ENCODE data around the gene NIPSNAP2.

The NIPSNAP2 gene

DNA sequence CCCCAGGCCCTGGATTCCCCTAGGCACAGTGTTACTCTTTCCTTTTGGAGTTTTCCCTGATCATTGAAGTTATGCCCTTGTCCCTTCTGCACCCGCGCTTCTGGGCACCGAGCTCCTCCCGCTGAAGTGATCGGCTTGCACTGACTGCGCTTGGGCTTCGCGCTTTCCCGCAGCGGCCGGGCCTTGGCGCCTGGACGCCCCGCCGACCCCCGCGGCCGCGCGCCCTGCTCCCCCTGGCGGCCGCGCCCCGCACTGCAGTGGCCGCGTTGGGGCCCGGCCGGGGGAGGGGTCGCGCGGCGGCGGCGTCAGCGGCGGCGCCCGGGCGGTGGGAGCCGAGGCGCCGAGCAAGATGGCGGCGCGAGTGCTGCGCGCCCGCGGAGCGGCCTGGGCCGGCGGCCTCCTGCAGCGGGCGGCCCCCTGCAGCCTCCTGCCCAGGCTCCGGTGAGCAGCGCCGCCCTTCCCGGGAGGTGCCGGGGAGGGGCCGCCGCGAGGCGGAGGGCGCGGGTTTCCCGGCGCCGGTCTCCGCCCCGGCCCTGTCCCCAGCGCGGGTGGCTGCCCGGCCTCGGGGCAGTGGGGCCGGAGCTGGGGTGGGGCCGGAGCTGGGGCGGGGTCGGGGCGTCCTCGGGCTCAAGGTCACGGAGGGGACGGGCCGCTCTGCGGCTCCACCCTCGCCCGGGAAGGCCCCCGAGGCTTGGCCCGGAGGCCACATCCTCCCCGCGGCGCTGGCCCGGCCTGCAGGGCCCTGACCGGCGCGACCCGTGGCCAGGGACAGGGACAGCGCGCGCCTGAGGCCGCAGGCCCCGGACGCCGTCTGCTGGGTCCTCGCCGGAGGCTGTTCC, at the start of gene NIPSNAP2:
TSS of gene NIPSNAP2 (plus strand) at position 325 of the 839 bp plus-strand sequence. CDS start at position 350, 25 bp downstream.
- TF ChIP-seq, protein P1, sequence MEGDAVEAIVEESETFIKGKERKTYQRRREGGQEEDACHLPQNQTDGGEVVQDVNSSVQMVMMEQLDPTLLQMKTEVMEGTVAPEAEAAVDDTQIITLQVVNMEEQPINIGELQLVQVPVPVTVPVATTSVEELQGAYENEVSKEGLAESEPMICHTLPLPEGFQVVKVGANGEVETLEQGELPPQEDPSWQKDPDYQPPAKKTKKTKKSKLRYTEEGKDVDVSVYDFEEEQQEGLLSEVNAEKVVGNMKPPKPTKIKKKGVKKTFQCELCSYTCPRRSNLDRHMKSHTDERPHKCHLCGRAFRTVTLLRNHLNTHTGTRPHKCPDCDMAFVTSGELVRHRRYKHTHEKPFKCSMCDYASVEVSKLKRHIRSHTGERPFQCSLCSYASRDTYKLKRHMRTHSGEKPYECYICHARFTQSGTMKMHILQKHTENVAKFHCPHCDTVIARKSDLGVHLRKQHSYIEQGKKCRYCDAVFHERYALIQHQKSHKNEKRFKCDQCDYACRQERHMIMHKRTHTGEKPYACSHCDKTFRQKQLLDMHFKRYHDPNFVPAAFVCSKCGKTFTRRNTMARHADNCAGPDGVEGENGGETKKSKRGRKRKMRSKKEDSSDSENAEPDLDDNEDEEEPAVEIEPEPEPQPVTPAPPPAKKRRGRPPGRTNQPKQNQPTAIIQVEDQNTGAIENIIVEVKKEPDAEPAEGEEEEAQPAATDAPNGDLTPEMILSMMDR (conservative IDR thresholded peaks at IDR 0.05; ENCODE audit: control insufficient read depth, insufficient read depth, low read depth, low read length): no peak
- DNase-seq (ENCODE audit: low read depth): peak; percentile 44
- H3K4me3 ChIP-seq (ENCODE audit: control insufficient read depth, low read depth, low read length): peak within 1 kb of the TSS; percentile 61

DNA sequence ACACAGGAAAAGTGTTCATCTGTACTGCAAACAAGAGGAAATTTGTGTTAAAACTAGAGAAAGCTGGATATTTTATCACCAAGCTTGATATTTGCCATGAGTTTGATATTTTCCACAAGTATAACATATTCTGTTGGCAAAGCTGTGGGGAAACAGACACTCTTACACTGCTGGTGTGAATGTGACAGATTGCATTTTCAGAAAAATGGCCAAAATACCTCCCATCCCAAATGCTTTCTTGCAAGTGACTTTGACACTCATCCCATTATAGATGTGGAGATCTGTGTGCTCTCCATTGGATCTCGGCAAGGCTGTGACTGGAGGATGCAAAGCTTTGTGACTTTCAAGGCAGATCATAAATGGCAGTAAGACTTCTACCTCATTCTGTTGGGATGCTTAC, 46.6 kb upstream of the NIPSNAP2 start:
- DNase-seq (ENCODE audit: low read depth): no peak
- TF ChIP-seq, protein P1 (conservative IDR thresholded peaks at IDR 0.05; ENCODE audit: control insufficient read depth, insufficient read depth, low read depth, low read length): no peak
- H3K4me3 ChIP-seq (ENCODE audit: control insufficient read depth, low read depth, low read length): no peak overlapping the region

DNA sequence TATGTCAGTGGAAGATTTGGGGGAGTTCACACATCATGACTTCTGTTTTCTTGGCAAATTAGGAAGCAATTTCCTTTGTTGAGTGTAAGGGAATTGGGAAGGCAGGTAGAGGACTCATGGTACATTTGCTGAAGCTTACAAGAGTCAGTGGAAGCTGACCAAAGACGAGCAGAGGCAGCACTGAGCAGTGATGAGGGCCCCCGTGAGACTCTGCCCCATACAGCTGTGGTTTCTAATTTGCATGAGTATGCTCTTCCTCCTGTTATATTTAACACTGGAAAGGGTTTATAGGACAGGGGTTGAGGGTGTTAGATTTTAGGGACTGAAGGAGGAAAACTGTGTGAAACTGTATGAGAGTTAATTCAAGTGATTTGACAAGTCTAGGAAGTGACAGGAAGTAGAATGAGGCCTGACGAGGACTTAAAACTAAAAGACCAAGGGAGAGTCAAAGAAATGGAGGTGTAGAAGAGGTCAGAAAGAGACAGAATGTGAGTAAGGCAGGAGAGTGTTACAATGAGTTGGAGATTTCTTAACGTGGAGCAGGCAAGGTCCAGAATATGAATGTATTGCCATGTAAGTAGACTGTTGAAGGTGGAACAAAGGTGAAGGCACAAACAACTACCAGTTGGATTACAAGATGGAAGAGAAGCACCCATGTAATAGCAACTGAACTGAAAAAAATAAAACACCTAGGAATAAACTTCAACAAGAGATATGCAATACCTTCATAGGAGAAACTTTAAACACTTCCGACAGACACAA, 36.2 kb upstream of the NIPSNAP2 start:
- H3K4me3 ChIP-seq (ENCODE audit: control insufficient read depth, low read depth, low read length): no peak overlapping the region
- TF ChIP-seq, protein P1 (conservative IDR thresholded peaks at IDR 0.05; ENCODE audit: control insufficient read depth, insufficient read depth, low read depth, low read length): no peak
- DNase-seq (ENCODE audit: low read depth): no peak

DNA sequence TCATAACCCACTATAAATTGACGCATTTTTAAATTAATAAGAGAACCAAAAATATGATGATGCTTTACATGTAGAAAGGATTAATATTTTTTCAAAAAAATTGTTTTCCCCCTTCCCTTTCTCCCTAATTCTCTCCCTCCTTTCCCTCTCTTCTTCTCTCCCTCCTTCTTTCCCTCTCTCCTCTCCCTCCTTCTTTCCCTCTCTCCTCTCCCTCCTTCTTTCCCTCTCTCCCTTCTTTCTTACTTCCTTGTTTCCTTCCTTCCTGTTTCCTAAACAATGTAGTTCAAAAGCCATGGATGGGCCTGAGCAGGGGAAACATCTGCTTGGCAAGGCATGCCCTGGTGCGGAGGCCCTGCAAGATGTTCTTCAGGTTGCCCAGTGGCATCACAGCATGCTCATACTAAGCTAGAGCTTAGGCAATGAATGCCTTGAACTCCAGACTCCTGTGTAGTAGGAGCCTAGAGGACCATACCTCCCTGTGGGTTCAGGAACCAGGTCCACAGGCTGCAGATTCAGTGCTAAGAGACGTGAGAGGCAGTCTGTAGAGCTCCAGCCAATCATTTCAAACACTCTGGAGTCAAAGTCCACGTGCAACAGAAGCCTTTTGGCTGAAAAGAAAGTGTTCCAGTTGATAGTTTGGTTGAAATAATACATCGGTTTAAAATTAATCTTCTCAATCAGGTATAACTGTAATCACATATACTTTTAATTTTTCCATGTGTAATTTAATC, 32.8 kb upstream of the NIPSNAP2 start:
- no peak for DNase-seq (ENCODE audit: low read depth)
- TF ChIP-seq, protein P1 (conservative IDR thresholded peaks at IDR 0.05; ENCODE audit: control insufficient read depth, insufficient read depth, low read depth, low read length): no peak
- H3K4me3 ChIP-seq (ENCODE audit: control insufficient read depth, low read depth, low read length): no peak overlapping the region

DNA sequence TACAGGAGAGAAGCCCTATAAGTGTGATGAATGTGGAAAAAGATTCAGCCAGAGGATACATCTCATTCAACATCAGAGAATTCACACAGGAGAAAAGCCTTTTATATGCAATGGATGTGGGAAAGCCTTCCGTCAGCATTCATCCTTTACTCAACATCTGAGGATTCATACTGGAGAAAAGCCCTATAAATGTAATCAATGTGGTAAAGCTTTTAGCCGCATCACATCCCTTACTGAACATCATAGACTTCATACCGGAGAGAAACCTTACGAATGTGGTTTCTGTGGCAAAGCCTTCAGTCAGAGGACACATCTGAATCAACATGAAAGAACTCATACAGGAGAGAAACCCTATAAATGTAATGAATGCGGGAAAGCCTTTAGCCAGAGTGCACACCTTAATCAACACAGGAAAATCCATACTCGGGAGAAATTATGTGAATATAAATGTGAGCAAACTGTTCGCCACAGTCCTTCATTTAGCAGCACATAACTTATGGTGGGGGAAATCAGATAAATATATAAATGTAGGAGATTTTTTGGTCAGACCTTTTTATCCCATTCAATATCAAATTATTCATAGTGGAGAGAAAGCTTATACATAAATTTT, 24.8 kb upstream of the NIPSNAP2 start:
- no peak for DNase-seq (ENCODE audit: low read depth)
- no peak overlapping the region for H3K4me3 ChIP-seq (ENCODE audit: control insufficient read depth, low read depth, low read length)
- TF ChIP-seq, protein P1 (conservative IDR thresholded peaks at IDR 0.05; ENCODE audit: control insufficient read depth, insufficient read depth, low read depth, low read length): no peak

DNA sequence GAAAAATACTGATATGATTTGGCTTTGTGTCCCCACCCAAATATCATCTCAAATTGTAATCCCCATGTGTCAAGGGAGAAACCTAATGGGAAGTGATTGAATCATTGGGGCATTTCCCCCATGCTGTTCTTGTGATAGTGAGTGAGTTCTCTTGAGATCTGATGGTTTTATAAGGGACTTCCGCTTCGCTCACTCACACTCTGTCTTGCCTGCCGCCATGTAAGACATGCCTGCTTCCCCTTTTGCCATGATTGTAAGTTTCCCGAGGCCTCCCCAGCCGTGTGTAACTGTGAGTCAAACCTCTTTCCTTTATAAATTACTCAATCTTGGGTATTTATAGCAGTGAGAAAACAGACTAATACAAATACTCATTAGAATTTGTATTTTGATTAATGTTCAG, 17.8 kb upstream of the NIPSNAP2 start:
- no peak for DNase-seq (ENCODE audit: low read depth)
- no peak overlapping the region for H3K4me3 ChIP-seq (ENCODE audit: control insufficient read depth, low read depth, low read length)
- TF ChIP-seq, protein P1 (conservative IDR thresholded peaks at IDR 0.05; ENCODE audit: control insufficient read depth, insufficient read depth, low read depth, low read length): no peak

Data from fibroblast of mammary gland (primary cell).